HG02642 (cell line): ENCODE results near the gene IGSF9B.

ENCODE experiments used
- ATAC-seq: cut with Tn5 transposase; IDR thresholded peaks from one replicate; pipeline ENCODE4 v1.9.1; 2021; ENCODE audit warnings: mild to moderate bottlenecking; ENCODE audit not compliant: unreplicated experiment, poor library complexity

IGSF9B gene

GRCh38 chr11:133985981-133986944 is 29.5 kb upstream of the IGSF9B start:
- ATAC-seq, result no peak

- no peak for ATAC-seq
These were observed 28.1 kb upstream of the IGSF9B start for GRCh38 chr11:133984828-133985227.

GRCh38 chr11:133983660-133984316 is 27.0 kb upstream of the IGSF9B start:
- no peak for ATAC-seq

- no peak for ATAC-seq
These were observed 26.1 kb upstream of the IGSF9B start for GRCh38 chr11:133982876-133983275.

DNA sequence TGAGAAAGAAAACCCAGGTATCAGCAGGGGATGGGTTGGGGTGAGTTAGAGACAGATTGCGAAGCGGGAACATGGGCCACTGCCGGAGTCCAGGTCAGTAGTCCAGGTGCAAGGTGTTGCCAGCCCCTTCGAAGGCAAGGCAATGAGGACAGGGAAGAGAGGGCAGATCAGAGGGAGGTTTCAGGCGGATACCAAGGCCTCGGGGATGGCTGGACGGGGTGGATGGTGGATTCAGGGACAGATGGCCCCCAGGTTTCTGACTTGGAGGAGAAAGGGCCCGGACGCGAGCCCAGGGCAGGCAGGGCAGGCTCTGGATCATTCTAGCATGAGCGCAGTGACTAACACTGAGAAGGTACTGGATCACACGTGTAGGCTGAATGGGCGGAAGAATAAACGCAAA is 25.4 kb upstream of the IGSF9B start:
- ATAC-seq, result no peak

DNA sequence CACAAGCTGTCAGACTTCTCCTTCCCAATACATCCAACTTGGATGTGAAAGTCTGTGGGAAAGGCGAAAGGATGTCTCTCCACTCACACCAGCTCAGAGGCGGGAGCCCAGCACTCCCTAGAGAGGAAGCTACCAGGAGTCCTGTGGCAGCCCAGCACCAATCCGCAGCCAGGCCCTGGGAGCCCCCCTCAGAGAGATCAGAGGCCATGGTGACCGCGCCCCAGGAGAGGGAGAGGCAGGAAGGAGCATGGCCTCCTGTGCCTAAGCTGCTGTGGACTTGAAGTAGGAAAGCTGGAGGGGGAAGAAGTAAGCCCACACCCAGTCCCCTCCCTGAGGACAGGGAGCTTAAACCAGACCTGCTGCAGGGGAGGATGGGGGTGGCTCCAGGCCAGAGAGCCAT is 24.4 kb upstream of the IGSF9B start:
- ATAC-seq, result no peak

DNA sequence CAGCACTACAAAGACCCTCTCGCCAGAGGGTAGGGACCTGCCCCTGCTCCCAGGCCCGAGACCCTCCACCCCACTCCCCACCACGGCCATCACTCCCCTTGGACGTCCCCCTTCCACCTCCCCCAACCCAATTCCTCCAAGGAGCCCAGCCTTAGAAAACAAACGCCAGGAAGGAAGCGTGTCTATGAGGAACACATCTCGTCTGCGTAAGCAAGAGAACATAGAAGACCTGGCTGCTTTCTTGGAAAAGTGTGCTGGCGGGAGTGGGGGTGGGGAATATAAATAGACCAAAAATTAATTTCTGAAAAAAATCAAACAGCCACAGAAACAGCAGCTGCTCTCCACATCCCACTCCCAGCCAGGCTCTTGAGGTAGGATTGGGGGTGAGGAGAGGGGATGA is 23.9 kb upstream of the IGSF9B start:
- ATAC-seq, result no peak

DNA sequence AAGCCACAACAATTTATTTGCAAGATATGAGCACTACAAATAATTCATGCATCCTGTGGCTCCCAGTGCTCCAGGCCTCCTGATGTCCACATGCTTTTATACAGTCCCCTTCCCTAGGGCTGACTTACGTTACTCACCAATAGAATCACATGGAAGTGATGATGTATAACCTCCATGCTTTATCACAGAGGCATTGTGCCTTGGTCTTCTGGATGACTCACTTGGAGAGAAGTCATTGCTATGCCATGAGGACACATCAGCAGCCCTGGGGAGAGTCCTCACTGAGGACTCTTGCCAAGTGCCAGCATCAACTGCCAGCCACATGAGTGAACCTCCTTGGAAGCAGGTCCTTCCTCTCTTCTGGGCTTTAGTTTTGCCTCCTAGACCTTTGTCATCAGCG is 22.0 kb upstream of the IGSF9B start:
- ATAC-seq, result no peak

GRCh38 chr11:133977067-133977677 is 20.4 kb upstream of the IGSF9B start:
- ATAC-seq, result peak; percentile 96

GRCh38 chr11:133975488-133975849 is 18.7 kb upstream of the IGSF9B start:
- no peak for ATAC-seq

DNA sequence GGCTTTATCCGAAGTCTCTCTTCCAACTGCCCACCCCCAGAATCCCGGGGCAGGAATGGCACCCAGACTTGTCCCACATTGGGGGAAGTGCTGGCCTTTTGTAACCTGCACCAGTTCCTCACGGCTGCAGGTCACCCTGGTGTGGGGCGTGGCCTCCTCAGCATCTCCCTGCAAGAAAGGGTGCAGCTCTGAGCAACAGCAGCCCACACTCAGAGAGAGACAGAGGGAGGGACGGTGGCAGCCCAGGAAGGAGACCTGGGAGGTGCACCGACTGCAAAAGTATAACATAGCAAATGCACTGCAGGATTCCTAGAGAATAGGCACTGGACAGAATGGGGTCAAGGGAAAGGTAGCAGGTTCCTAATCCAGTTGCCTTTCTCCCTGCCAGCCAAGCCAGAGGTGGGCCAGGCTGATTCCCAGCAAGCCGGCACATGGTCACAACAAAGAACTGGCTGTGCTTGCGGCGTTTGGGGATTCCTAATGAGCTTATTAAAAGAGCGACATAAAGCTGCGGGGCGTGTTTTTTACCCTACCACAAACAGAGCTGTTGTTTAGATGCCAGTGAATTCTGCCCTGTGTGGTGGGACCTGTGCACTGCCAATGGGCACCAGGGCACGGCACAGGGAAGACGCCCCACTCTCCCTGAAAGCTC is 18.2 kb upstream of the IGSF9B start:
- no peak for ATAC-seq

DNA sequence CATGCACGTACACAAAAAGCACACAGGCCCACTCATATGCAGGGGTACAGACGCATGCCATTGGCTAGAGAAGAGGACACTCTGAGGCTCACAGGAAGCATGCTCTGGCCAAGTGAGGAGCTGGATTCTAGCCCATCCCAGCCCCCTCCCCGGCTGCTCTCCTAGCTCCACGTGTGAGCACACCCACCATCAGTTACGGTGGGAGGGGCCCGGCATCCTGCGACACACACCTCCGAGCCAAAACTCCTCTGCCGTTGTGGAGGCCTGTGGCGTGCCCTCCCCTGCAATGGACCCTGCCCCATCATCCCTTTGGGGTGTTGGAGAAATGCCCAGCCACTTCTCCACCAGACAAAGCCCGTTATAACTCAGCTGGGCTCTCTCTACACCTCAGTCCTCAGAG is 15.1 kb upstream of the IGSF9B start:
- ATAC-seq, result no peak

DNA sequence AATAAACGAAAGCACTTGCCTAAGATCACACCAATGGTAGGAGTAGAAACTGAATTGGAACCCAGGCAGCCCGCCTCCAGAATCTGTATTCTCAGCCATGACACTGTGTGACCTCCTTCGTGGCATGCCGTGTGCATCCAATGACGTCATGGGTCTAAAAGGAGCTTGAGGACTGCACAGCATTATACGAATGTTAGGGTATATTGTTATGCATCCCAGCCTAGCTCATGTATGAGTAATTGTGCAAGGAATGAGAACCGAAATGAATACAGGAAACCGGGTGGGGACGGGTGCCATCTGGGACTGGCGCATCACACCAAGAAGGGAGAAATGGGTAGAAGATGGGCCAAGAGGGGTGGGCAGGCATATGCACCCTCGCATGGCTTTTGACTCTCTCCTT is 12.3 kb upstream of the IGSF9B start:
- no peak for ATAC-seq

GRCh38 chr11:133968300-133968699 is 11.5 kb upstream of the IGSF9B start:
- no peak for ATAC-seq

DNA sequence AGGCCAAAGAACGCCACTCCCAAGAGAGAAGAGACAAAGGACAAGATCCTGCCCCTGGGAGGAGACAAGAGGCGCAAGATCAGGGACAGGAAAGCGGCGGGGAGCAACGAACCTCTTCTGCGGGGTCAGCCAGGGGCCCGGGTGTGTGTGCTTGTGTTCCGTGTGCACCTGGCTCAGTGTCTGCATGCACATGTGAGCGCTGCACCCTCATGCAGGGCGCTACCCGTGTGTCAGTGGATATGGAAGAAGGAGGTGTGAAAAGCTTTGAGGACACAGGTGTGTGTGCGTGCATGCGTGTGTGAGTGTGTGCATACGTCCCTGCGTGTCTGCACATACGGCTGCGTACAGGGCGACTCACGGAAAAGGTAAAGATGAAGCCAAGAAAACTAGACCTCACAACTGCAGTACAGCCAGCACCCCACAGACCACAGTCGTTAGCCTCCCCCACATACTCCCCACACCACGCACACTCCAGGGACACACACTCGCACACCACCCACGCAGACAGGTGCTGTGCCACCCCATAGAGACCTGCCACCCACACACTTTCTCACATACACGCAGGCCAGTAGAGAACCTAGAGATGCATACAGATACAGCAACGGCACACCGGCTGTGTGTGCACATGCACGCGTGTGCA is 11.0 kb upstream of the IGSF9B start:
- ATAC-seq, result no peak

- ATAC-seq, result no peak
These were observed 10.3 kb upstream of the IGSF9B start for GRCh38 chr11:133966921-133967598.

GRCh38 chr11:133966172-133966651 is 9.4 kb upstream of the IGSF9B start:
- no peak for ATAC-seq

DNA sequence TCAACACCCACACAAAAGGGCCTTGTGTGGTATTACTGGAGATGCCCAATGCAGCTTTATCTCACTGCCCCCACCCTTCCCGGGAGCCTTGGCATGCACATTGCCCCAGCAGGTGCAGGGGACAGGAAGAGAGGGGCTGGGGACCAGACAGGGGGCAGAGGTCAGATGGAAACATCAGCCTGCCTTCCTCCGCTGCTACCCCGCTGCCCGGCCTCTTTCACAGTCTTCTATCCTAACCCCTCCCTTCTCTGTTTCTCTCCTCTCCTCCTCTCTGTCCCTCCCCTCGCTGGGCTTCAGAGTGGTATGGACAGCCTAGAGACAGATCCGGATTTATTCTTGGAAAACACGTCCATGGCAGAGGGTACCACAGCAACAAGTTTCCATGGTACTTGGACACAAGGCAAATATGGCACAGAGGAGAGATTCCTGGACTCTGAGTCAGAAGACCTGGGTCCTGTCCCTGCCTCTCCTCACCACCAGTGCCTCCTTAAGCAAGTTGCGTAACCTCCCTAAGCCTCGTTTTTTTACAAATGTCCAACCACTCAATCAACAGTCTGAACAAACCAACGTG is 8.3 kb upstream of the IGSF9B start:
- ATAC-seq, result no peak

DNA sequence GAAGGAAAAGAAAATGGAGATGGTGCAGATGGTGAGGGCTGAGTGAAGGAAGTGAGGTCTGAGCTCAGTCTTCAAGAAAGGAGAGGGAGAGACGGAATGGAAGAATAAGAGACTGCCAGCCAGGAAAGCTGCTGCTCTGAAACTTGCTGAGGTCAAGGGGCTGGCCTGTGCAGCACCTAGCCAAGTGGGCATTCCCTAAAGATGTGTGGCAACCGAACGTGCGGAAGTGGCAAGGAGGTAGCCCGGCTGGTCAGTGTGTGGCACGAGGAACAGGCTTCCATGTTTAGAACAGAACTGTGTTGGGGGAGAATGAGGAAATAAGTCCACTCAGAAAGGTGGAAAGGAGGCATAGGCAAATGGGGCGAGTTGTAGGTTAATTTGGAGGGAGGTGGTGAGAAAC is 7.6 kb upstream of the IGSF9B start:
- no peak for ATAC-seq
